ENCODE results near the gene POLD4. TPM values are rescaled to one million over a fixed set of nuclear protein-coding genes. Genes with fewer than 3 reads are reported as not detected.

The POLD4 gene
- total RNA-seq, 1 experiment from 2014 or later = 19.5 TPM

GRCh38 chr11:67322049-67322448 is 31.3 kb downstream of the POLD4 start:
- Mint-ChIP-seq H3K27me3 (ENCODE audit: low read depth) (peaks cover 33% of the 10 kb centered on the region), H3K4me3 (no peak overlapping the region), H3K27ac (no peak overlapping the region), H3K4me1 (peaks cover 4 to 6% of the 10 kb centered on the region in 2 experiments), H3K36me3 (ENCODE audit: insufficient read depth in 1 of 3, low read depth in 3 of 3) (no peaks in the 10 kb centered on the region), H3K9me3 (no peaks in the 10 kb centered on the region; a peak in 1 of 5 replicates)
- H4K20me1 ChIP-seq (ENCODE audit: control insufficient read depth, insufficient read depth, insufficient read length) = peaks cover 3% of the 10 kb centered on the region
- H2BK120ac ChIP-seq (ENCODE audit: low read depth, low read length, poor library complexity, severe bottlenecking) = no peak overlapping the region
- DNase-seq = no peak
- H3K4ac ChIP-seq (ENCODE audit: low read depth, low read length) = no peak overlapping the region
- H3K27me3 ChIP-seq (ENCODE audit: insufficient read depth, low read length) = peaks cover 11% of the 10 kb centered on the region
- H3K4me2 ChIP-seq (ENCODE audit: insufficient read depth, insufficient read length, low read length) = no peak overlapping the region
- no peak overlapping the region for H2BK12ac ChIP-seq (ENCODE audit: insufficient read length, low read depth, low read length)
- no peak overlapping the region; the same call in 1 of the 2 replicates for H3K14ac ChIP-seq (ENCODE audit: insufficient read depth, low read length)
- TF ChIP-seq, protein P1, sequence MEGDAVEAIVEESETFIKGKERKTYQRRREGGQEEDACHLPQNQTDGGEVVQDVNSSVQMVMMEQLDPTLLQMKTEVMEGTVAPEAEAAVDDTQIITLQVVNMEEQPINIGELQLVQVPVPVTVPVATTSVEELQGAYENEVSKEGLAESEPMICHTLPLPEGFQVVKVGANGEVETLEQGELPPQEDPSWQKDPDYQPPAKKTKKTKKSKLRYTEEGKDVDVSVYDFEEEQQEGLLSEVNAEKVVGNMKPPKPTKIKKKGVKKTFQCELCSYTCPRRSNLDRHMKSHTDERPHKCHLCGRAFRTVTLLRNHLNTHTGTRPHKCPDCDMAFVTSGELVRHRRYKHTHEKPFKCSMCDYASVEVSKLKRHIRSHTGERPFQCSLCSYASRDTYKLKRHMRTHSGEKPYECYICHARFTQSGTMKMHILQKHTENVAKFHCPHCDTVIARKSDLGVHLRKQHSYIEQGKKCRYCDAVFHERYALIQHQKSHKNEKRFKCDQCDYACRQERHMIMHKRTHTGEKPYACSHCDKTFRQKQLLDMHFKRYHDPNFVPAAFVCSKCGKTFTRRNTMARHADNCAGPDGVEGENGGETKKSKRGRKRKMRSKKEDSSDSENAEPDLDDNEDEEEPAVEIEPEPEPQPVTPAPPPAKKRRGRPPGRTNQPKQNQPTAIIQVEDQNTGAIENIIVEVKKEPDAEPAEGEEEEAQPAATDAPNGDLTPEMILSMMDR (conservative IDR thresholded peaks at IDR 0.05) = no peak
- no peak overlapping the region for H2BK20ac ChIP-seq (ENCODE audit: low read depth, low read length, poor library complexity, severe bottlenecking)
- H4K91ac ChIP-seq (ENCODE audit: insufficient read length, low read depth, low read length) = no peak overlapping the region
- no peak overlapping the region for H3K9ac ChIP-seq (ENCODE audit: extremely low read depth, insufficient read length, low read length)
- no peak overlapping the region for H3T11ph ChIP-seq (ENCODE audit: low read length)
- H3K9me3 ChIP-seq (ENCODE audit: control insufficient read depth, low read depth, low read length) = no peaks in the 10 kb centered on the region
- no peaks in the 10 kb centered on the region for H3K79me2 ChIP-seq (ENCODE audit: insufficient read depth, low read length)
- H2AFZ ChIP-seq (ENCODE audit: low read length) = no peak overlapping the region
- no peak overlapping the region for H2AK5ac ChIP-seq (ENCODE audit: insufficient read length, low read length)
- H3K27ac ChIP-seq (ENCODE audit: insufficient read length, low read depth, low read length) = no peak overlapping the region
- H2BK5ac ChIP-seq (ENCODE audit: insufficient read length, low read length) = no peak overlapping the region
- no CpG with 5 or more reads among the region's 3 CpGs for WGBS (ENCODE audit: extremely low coverage, insufficient read length, low lambda C conversion rate)
- no peak overlapping the region for H4K8ac ChIP-seq (replicated peaks; ENCODE audit: insufficient read length, low read depth, low read length)
- H3K23me2 ChIP-seq (ENCODE audit: insufficient read length, low read depth, low read length, poor library complexity, severe bottlenecking) = peaks cover 11% of the 10 kb centered on the region
- no peaks in the 10 kb centered on the region for H3K4me1 ChIP-seq (ENCODE audit: insufficient read depth, low read length)
- H4K5ac ChIP-seq (ENCODE audit: insufficient read length, low read depth, low read length) = no peak overlapping the region
- H3K79me1 ChIP-seq (ENCODE audit: insufficient read depth, low read depth, low read length, poor library complexity, severe bottlenecking) = no peaks in the 10 kb centered on the region
- H3K56ac ChIP-seq (ENCODE audit: insufficient read length, low read depth, low read length) = no peak overlapping the region
- H2BK15ac ChIP-seq (ENCODE audit: low read depth, low read length) = no peak overlapping the region
- no peak overlapping the region for H3K23ac ChIP-seq (ENCODE audit: insufficient read length, low read depth, low read length)
- H3K18ac ChIP-seq (ENCODE audit: insufficient read length, low read depth, low read length) = no peak overlapping the region

All from H9 (cell line).